Measurements from ENCODE around the gene AGBL4. TPM values are rescaled to one million over a fixed set of nuclear protein-coding genes. Genes with fewer than 3 reads are reported as not detected.

AGBL4 gene
- total RNA-seq, 1 donor from 2014 or later: 0.39 TPM

- TF ChIP-seq CTCF (conservative IDR thresholded peaks at IDR 0.05): no peak
- Mint-ChIP-seq H3K27me3 (no peaks in the 10 kb centered on the region), H3K36me3 (no peaks in the 10 kb centered on the region), H3K4me3 (no peak overlapping the region), H3K27ac (no peak overlapping the region), H3K9me3 (peaks cover 4% of the 10 kb centered on the region), H3K4me1 (ENCODE audit: unreplicated experiment) (no peaks in the 10 kb centered on the region)
- no peak for DNase-seq (ENCODE audit: extremely low spot score, unreplicated experiment)
Observed at GRCh38 chr1:49552101-49552500, 471.7 kb downstream of the AGBL4 start.

- H3K27ac Mint-ChIP-seq: no peak overlapping the region
- DNase-seq (ENCODE audit: extremely low spot score, unreplicated experiment): no peak
- H3K36me3 Mint-ChIP-seq: no peaks in the 10 kb centered on the region
- H3K9me3 Mint-ChIP-seq: peaks cover 9% of the 10 kb centered on the region
- no peaks in the 10 kb centered on the region for H3K27me3 Mint-ChIP-seq
- H3K4me3 Mint-ChIP-seq: no peak overlapping the region
- no peak for TF ChIP-seq CTCF (conservative IDR thresholded peaks at IDR 0.05)
- H3K4me1 Mint-ChIP-seq (ENCODE audit: unreplicated experiment): no peaks in the 10 kb centered on the region
Observed at GRCh38 chr1:49544615-49545014, 479.1 kb downstream of the AGBL4 start.

GRCh38 chr1:49541096-49541752, 482.5 kb downstream of the AGBL4 start:
- H3K9me3 Mint-ChIP-seq: peaks cover 9% of the 10 kb centered on the region

GRCh38 chr1:49527606-49528305, 496.0 kb downstream of the AGBL4 start:
- DNase-seq (ENCODE audit: extremely low spot score, unreplicated experiment): no peak
- no peak for TF ChIP-seq CTCF (conservative IDR thresholded peaks at IDR 0.05)
- Mint-ChIP-seq H3K27me3 (no peaks in the 10 kb centered on the region), H3K4me3 (no peak overlapping the region), H3K36me3 (no peaks in the 10 kb centered on the region), H3K27ac (no peak overlapping the region), H3K4me1 (ENCODE audit: unreplicated experiment) (no peaks in the 10 kb centered on the region), H3K9me3 (no peaks in the 10 kb centered on the region)

More at GRCh38 chr1:49541096-49541752, 482.5 kb downstream of the AGBL4 start:
- TF ChIP-seq CTCF (conservative IDR thresholded peaks at IDR 0.05): no peak
- Mint-ChIP-seq H3K4me3 (no peak overlapping the region), H3K36me3 (no peaks in the 10 kb centered on the region), H3K27ac (no peak overlapping the region), H3K4me1 (ENCODE audit: unreplicated experiment) (no peaks in the 10 kb centered on the region), H3K27me3 (no peaks in the 10 kb centered on the region)
- no peak for DNase-seq (ENCODE audit: extremely low spot score, unreplicated experiment)

- no peaks in the 10 kb centered on the region for H3K4me1 Mint-ChIP-seq (ENCODE audit: unreplicated experiment)
- H3K36me3 Mint-ChIP-seq: no peaks in the 10 kb centered on the region
- no peak overlapping the region for H3K27ac Mint-ChIP-seq
- no peak for DNase-seq (ENCODE audit: extremely low spot score, unreplicated experiment)
- no peaks in the 10 kb centered on the region for H3K9me3 Mint-ChIP-seq
- no peaks in the 10 kb centered on the region for H3K27me3 Mint-ChIP-seq
- no peak overlapping the region for H3K4me3 Mint-ChIP-seq
- no peak for TF ChIP-seq CTCF (conservative IDR thresholded peaks at IDR 0.05)
Observed at GRCh38 chr1:49526672-49527071, 497.1 kb downstream of the AGBL4 start.
